RPMI8226 (cell line): ENCODE results near the gene UNC5C.

Experiments
- DNase-seq: peaks from one replicate; pipeline ENCODE4 v3.0.0-alpha.2; 2015

The UNC5C gene

DNA sequence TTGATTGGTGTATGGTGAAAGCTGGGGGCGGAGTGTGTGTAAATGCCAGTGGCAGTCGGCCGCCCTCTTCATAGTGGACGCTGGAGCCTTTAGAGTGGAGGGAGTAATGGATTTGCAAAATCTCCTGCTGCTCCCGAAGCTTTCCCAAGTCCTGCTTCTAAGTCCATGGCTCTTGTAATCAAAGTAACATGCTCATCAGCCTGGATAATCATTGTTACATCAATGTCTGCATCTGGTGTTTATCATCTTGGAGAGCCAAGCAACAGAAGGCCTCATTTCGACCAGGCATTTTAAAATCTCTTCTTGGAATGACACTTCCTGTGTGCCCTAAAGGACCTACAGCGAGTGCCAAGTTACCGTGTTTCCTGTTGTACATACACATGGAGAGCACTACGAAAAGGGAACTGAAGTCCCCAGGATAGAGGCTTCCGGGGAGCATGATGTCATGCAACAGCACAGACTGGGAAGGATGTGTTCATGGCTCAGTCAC lies 32.2 kb downstream of the UNC5C start:
- no peak for DNase-seq

DNA sequence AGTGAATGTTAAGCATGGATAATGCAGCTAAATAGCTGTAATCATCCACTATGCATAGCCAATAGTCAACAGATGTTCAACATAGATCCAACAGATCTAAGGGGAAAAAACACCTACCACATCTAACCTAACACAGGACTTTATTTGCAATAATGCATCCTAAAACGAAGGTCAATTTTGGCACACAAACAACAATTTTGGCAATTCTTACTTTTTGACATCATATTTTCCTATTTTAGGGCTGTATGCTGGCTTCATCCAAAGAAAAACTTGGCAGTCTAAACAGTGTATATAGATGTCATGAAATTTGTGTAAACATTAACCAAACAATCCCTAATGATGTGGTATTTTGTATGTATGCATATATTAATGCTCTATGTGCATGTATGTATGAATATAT lies 33.2 kb downstream of the UNC5C start:
- no peak for DNase-seq

DNA sequence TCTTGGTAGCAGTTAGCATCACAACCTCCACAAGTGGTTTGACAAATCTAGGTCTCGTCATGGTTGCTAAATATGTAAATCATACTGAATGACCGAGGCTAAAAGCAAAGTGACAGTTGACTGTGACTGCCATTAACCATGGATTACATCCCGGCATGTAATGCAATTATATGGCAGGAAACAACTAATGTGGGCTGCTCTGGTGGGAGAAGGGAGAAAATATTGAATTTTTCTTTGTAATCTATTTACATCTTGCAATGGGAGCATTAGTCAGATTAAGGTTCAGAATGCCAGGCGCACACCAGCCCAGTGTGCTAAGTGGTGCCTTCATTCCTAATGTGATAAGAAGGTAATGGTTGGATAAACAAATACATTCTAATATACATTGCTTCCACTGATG lies 35.8 kb downstream of the UNC5C start:
- DNase-seq: no peak

DNA sequence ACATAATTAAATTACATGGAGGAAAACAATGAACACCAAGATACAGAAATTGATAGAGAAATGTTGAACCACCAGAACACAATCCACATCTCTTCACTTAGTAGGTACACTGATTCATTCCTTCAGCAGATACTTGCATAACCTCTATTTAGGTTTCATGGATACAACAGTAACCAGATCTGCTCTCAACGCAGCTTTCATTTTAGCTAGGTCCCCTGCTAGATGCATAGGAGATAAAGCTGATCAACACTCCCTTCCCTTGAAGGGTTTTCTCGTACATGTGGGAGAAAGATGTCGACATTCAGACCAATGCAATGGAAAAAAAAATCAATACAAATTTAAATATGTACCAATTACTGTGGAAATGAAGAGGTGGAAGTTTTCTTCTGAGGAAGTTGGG lies 37.3 kb downstream of the UNC5C start:
- DNase-seq: no peak

DNA sequence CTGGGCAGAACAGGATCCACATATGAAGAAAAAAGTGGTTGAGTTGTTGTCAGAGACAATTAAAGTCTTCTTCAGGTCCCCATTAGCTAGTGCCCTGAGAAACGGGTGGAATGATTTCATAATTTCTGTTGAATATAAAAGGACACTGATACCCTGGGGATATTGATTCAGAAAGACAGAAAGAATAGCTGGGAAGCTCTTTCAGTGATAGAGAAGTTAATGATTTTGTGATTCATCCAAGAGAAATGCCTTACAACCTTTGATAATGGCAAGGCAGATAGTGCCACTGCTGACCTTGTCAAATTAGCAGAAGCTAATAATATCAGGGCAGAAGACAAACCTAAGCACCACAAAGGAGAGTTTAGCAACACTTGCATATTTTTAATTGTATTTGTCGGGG lies 37.9 kb downstream of the UNC5C start:
- DNase-seq: no peak

DNA sequence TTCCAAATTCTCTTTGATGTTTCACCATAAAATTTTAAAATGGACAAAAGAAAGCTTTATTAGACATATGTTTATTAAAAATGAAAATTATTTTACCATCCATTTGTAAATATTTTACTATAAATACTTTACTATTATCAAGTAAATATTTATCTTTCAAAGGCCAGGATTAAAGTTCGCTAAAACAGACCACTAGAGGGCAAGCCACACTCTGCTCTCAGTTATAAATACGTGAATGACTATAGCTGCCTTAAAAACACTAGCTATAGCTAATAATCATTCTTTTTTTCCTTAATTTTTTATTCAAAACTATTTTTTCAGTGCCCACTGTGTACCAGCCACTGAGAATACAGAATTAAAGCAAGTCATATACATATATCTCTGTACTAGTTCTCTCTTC lies 38.6 kb downstream of the UNC5C start:
- no peak for DNase-seq

DNA sequence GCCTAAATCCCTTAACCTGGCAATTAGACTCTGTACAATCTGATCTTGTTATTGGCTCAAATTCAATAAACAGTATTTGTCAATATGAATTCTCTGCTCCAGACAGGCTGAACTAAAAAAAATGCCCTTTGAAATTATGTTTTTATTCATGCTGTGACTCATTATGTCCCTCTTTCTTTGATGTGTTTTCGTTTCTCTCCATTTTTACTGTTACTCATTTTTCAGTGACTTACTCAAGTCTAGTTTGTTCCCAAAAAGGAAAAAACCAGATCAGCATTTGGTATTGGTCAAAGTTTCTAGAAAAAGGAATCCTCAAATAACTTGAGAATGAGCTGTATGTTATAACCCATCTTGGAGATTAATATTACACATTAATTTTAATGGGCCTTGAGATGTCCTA lies 40.4 kb downstream of the UNC5C start:
- DNase-seq: no peak

DNA sequence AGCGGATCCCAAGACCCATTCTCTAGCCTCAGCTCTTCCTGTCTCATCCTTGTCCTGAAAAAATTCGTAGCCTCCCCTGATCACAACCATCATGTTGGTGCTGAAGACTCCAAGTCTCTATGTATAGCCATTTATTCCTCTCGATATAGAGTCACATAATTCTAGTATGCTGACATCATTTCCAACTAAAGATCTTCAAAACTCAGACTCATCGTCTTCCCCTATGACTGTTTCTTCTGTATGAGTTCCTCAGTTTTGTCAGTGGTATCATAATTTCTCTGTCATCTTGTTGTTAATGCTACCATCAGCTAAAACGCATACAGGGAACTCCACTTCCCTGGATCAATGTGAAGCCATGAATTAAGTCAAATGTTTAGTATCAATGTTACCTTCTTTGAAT lies 41.2 kb downstream of the UNC5C start:
- DNase-seq: no peak

DNA sequence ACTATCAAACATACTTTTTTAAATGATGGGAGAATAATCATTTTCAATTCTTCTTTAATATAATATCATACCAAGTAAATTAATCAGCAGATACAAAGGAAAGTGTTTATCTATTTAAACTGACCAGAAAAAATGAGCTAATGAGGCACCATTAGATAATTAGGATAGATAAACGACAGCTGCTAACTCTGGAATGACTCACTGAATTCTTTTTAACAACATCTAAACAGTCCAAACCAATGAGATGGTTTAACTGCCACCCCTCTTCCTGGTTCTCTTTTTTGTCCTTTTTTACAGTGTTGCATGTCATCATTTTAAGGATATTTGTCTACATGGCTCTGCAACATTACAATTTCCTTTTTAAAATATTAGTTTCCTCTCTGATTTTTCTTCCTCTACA lies 41.6 kb downstream of the UNC5C start:
- no peak for DNase-seq

DNA sequence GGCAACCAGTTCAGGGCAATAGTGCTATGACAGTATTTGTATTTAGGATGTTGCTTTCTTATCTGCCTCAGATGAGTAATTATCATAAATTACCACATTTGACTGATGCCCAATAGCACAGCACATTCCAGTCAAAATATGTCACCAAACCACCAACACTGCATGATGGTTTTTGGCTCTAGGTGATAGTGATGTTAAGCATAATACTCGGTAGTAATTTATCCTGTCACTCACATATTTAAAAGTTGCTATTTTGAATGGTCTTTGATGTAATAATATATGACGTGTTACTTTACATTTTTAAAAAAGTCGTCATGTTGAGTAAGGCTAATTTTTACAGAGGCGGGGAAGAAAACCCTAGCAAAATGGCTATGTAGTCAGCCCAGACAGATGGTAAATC lies 42.5 kb downstream of the UNC5C start:
- DNase-seq: no peak

DNA sequence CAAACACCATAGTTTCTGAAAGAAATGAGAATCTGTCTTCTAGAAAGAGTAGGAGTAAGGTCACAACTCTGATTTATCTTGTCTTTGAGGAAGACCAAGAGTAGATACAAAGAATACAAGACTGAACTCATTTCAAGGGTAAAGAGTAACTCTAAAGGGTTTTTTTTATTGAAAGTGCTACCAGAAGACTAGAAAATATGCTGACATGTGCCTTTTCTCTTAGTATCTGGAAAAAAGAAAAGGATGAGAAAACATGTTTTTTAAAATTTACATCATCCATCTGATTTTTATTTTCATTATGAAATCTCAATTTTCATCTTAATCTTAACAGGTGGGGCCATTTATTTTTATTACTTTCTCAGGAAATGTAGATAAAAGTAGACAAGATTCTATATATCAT lies 43.0 kb downstream of the UNC5C start:
- DNase-seq: no peak

DNA sequence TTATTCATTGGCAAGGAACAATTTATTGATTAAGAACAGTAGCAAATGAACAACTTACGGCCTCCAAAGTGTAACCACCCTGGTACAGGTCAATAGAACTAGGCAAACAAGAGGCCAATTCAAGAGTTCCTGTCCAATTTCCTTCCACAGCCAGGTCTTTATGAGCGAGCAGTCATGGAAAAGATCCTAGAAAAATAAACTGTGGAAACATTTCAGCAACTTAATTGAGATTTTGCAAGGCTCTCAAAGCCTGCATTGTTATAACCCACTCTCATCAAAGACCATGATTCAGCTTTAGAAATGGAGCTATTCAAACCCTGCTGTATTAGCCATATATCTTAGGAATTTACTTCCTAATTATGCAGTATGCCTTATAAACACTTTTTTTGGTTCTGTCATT lies 43.6 kb downstream of the UNC5C start:
- no peak for DNase-seq

DNA sequence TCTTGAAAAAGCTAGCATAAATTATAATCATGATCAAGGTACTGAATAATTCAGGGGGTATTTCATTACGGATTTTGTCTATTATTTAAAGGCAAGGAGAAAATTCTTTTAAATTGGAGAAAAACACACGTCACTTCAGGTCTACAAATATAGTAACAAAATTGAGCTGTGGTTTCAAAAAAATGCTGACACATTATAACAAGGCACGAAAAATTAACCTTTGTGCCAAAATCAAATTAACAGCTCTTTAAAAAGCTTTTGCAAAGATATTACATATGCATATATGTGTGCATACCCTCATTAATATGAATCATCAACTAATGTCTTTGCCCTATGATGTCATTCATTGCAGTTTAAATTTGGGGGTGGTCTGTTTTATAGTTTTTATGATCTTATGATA lies 44.3 kb downstream of the UNC5C start:
- DNase-seq: no peak

DNA sequence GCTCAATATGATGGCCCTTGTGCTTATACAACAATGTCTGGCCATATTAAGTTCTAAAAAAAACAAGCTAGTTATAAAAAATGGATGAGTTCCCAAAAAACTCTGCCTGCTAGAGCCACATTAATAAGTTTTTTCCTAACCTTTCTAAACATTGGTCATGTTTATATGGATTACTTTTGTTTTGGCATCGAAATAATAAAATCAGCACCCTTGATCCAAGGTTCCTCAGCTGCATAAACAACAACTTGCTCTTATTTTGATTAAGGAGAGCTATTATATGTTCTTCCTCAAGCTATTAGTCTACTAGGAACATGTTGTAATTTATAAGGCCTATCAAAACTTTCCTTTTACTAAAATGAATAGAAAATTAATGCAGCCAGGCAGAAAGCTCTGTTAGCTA lies 48.4 kb downstream of the UNC5C start:
- DNase-seq: no peak

DNA sequence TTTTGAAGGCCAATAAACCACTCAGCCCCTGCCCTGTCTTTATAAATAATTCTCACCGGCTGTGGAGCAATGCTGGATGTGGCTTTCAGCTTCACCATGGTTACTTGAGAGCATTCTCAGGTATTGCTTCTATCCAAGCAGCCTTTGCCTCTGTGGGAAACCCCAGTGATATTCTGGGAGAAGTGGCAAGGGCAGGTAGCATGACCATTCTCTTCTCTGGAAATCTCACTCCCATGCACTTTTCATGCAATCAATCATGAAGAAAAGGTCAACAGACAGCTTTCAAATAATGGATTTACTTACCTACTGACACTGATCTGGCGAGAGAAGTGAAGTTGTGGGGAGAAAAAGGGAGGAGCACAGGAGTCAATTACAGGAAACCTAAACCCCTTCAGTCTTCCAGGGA lies 49.5 kb downstream of the UNC5C start:
- no peak for DNase-seq

DNA sequence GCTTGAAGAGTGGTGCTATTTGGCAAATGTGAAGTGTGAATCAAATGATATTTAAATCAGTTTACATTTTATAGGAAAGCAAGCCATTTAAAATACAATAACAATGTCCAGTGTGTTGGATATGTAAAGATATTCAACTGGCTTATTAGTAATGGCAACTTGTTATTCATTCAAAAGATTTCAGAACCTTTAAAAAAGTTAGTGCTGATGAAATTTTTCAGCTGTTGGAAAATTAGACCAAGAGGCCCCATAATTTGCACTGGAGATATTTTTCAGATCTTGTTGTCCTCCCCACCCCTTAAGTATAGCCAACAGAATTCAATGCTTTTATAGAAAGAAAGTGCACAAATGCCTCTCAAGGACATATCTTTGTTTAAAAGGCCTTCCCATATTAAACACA lies 54.6 kb downstream of the UNC5C start:
- DNase-seq: no peak

DNA sequence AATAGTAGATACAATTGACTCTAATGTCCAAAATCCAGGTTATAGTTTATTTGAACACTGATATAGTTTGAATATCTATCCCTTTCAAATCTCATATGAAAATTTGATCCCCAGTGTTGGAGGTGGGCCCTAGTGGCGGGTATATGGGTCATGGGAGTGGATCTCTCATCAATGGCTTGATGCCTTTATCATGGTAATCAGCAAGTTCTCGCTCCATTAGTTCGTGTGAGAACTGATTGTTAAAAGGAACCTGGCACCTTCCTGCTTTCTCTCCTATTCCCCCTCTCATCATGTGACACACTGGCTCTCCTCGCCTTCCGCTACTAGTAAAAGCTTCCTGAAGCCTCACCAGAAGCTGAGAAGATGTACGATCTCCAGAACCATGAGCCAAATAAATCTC lies 70.1 kb downstream of the UNC5C start:
- DNase-seq: no peak

DNA sequence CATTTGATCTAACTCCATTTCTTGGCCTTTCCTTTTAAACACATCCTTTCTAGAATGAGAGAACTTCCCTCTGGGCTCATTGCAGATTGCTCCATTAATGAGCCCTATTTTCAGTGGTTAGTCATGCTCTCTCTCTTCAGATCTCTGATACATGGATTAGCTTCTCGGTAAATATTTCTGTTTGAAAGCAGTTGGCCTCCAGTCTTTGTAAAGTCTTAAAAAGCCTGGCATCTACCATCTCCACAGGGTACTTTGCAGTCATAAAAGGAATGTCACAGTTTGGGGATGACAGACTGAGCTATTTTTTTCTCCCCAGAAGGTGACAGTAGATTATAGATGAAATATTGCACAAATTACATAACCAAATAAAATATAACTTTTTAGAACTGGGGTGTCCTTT lies 72.7 kb downstream of the UNC5C start:
- DNase-seq: no peak

DNA sequence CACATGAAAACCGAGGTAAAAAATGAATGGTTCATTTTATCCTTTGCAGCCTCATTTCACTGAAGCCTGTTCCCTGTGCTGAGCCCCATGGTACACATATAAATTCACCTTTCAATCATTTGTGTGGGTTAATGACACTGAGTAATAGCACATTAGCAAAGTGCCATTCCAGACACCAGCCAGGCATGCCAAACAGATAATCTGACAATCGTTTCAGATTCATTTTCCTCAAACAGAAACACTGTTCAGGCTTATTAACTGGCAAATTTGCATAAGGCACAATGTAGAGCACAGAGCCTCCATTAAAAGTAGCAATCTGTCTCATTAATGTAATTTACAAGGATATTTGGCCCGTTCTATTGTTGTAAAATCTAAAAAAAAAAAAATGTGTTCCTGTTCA lies 76.2 kb downstream of the UNC5C start:
- no peak for DNase-seq

DNA sequence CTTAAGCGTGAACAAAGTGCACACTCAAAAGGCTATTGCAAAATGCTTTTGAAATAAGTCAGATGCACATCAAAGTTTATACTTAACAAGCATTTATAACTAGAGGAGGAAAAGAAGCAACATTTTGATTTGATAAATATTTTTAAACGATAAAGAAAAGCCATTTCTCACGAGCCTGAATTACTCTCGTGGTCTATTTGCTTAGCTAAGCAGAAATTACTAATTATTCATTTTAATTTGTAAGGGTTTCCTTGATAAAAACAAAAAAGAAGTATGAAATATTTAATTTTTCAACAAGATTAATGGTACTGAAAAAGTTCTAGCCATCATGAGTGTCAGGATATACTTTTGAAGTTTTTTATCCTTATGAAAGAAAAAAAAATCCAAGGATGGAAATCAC lies 78.2 kb downstream of the UNC5C start:
- DNase-seq: no peak

DNA sequence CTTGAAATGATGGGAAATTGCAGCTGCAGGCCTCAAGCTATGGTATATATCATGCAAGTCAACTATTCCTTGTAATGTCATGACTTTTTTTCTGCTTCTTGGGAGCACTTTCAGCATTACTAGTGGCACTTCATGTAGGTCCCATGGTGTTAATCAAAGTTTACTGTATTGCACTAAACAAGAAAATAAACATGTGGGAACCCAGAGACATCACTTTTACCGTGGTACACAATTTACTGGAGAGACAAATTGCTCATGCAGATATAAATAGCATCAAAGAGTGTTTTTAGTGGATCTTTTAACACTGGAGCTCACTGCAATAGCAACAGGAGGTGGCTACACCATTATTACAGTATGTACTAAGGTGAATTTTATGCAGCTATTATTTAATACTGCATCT lies 79.2 kb downstream of the UNC5C start:
- DNase-seq: no peak

DNA sequence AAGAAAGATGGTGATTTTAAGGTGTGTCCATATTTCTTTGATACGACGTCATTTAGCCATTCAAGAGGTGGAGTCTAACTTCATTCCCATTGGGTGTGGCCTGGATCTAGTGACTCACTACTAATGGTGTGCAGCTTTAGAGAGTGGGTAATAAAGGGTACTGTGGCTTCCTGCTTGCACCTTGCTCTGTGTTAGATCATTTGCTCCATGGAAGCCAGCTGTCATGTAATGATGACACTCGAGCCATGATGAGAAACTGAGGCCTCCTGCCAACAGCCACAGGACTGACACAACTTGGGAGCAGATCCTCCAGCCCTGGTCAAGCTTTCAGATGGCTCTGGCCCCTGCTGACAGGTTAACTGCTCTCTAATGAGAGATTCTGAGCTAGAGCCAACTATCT lies 82.0 kb downstream of the UNC5C start:
- DNase-seq: no peak

DNA sequence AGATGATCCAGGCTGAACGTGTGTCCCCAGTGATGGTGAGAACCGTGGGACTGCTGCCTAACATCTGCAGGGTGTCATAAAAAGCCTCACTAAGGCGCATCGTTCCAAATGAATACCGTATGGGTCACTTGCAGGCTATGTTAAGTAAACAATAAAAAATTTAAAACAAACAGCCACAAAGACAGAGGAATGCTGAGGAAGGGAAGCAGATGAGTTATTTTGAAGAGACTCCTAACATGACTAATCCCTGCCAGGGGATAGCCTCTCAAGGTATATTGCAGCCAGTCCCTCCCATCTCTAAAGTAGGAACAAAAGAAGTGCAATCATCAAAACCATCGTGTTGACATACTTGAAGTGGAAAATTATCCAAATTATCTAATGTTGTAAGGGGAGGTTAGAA lies 83.8 kb downstream of the UNC5C start:
- no peak for DNase-seq

DNA sequence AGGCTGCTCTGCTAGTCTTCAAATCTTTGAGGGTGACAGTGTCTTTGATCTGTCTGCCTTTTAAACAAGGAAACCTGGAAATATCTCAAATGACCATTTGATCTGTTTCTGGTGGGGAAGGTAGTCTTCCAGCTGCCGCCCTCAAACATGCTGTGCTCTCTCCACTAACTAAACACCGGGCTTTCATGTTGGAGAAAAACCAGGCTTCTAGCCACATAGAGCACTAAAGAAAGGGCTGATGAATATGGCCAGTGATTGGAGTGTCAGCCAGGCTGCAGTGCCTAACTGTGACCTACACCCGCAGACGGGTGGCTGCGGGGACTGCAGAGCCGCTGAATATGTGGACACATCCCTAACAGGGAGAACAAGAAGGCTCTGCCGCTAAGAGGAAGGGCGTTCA lies 85.9 kb downstream of the UNC5C start:
- no peak for DNase-seq

DNA sequence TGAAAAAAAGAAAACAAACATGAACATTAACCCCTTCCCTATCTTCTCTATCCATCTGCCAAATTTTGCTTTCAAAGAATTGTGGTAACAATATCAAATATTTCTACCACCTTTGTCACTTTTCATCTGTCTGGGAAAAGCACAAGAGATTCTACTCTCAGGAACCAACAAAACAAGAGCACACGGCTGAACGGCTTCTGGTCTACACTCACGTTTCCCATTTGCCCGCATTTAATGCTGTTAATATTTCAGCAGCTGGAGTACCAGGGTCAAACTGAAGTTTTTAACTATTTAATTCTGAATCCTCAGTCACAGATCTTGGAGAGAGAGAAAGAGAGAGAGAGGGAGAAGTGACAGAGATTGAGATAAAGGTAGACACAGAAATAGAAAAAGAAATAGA lies 91.4 kb downstream of the UNC5C start:
- no peak for DNase-seq

DNA sequence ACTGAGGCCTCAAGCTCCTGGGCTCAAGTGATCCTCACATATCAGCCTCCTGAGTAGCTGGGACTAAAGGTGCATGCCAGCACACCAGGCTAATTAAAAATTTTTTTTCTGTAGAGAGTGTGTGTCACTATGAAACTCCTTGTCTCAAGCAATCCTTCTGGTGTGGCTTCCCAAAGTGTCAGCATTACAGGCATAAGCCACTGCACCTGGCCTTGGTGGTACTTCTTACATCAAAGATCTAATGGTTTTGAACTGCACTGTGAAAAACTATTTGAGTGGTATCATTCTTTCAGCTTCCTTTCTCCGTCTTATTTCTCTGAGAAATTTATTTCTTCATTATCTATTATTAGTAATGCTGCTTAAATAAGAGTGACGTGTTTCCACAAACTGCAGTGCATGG lies 98.5 kb downstream of the UNC5C start:
- no peak for DNase-seq
